ENCODE measurements around the gene GADD45A.

The GADD45A gene

GRCh38 chr1:67690018-67690363 lies 5.0 kb downstream of the GADD45A start:
- no peak for FAIRE-seq

- FAIRE-seq: no peak
These were observed 5.4 kb downstream of the GADD45A start for GRCh38 chr1:67690411-67690810.

- no peak for FAIRE-seq
These were observed 6.7 kb downstream of the GADD45A start for GRCh38 chr1:67691712-67692111.

GRCh38 chr1:67695963-67696362 lies 11.0 kb downstream of the GADD45A start:
- FAIRE-seq: no peak

- no peak for FAIRE-seq
These were observed 11.7 kb downstream of the GADD45A start for GRCh38 chr1:67696708-67697107.

- FAIRE-seq: no peak
These were observed 15.2 kb downstream of the GADD45A start for GRCh38 chr1:67700220-67700619.

- FAIRE-seq: no peak
These were observed 15.8 kb downstream of the GADD45A start for GRCh38 chr1:67700692-67701410.

- no peak for FAIRE-seq
These were observed 16.9 kb downstream of the GADD45A start for GRCh38 chr1:67701876-67702275.

GRCh38 chr1:67704351-67704750 lies 19.4 kb downstream of the GADD45A start:
- FAIRE-seq: no peak

- no peak for FAIRE-seq
These were observed 20.9 kb downstream of the GADD45A start for GRCh38 chr1:67705735-67706453.

GRCh38 chr1:67708606-67709005 lies 23.6 kb downstream of the GADD45A start:
- FAIRE-seq: no peak

- no peak for FAIRE-seq
These were observed 25.4 kb downstream of the GADD45A start for GRCh38 chr1:67710417-67710816.

GRCh38 chr1:67711158-67711854 lies 26.3 kb downstream of the GADD45A start:
- FAIRE-seq: no peak

- FAIRE-seq: no peak
These were observed 26.8 kb downstream of the GADD45A start for GRCh38 chr1:67711855-67712212.

GRCh38 chr1:67713057-67713846 lies 28.3 kb downstream of the GADD45A start:
- FAIRE-seq: no peak

GRCh38 chr1:67715819-67716218 lies 30.8 kb downstream of the GADD45A start:
- no peak for FAIRE-seq

- no peak for FAIRE-seq
These were observed 31.8 kb downstream of the GADD45A start for GRCh38 chr1:67716800-67717199.

- FAIRE-seq: no peak
These were observed 32.9 kb downstream of the GADD45A start for GRCh38 chr1:67717876-67718275.

- no peak for FAIRE-seq
These were observed 34.6 kb downstream of the GADD45A start for GRCh38 chr1:67719329-67720196.

GRCh38 chr1:67721112-67721511 lies 36.1 kb downstream of the GADD45A start:
- no peak for FAIRE-seq

- FAIRE-seq: no peak
These were observed 36.8 kb downstream of the GADD45A start for GRCh38 chr1:67721650-67722291.
